T-helper 2 cell treated with Interferon-gamma antibody and Interleukin-4, amounts not matched to agents 100 ng/mL and 5 ng/mL, for 36 hours (primary cell): ENCODE measurements around the gene OTOR. TPM values are rescaled to one million over a fixed set of nuclear protein-coding genes. Genes with fewer than 3 reads are reported as not detected.

ENCODE experiments used
- intact Hi-C: fragments of 100-400 bp; cut with micrococcal nuclease; formaldehyde crosslinking; loops from one replicate; pipeline ENCODE4 v1.15.1; 2023
- total RNA-seq: library from RNA; stranded (reverse); gene quantifications from 2 replicates; pipeline ENCODE4 v1.2.3, GENCODE V29; 2022

Gene OTOR
- total RNA-seq, 1 donor from 2014 or later = not detected

DNA sequence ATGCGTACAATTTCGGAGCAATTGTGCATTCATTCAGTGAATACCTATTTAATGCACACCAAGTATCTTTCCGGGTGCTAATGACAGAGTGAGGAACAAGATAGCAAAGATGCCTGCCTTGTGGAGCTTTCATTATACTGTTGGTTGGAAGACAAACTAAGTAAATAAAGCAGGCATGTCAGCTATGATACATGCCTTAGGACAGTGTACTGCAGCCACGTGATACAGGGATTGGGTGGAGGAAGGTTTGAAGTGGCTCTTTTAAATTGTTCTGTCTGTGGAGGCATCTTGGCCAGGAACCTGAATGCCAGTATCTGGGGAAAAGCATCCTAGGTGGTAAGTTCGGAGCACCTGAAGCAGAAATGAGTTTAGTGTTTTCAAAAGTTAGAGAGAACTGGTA lies 3.0 kb upstream of the OTOR start:
- intact Hi-C loops = no loop called here

DNA sequence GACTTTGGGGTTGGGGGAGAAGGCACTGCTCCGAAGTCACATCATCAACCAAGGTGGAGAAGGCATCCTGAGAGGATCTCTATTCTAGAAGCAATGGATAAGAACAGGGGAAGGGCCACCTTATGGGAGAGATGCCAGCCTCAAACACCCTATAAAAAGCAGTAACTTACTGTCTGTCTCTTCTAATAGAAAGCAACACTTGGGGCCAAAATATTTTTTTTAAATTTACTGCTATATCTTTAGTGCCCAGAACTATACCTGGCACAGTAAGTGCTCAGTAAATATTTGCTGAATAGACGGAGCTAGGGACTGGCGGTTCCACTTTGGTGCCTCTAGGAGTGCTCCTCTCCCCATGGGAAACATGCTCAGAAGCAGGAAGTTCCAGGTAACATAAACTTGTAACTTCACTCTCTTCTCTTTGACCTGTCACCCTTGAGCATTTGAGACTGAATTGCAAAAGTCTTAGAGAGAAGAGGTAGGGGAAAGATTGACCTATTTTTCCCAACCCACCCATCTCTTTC lies 807 bp upstream of the OTOR start:
- intact Hi-C loops = no loop called here

DNA sequence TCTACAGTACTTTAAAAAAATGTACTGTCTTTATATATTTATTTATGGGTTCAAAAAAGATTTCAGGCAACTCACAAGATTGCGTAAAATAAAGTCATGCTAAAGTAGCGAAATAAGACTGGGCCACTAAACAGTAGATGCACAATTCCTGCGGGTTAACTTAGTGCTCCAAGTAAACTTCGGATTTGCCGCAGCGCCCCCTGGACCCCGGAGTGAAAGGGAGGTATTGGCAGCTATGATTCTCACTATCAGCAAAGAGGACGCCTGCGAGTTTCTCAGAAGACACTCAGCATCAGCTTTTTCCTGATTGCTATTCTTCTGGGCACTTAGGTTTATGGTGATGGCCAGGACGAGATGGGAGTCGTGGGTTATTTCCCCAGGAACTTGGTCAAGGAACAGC lies 1.4 kb downstream of the OTOR start:
- intact Hi-C loops = no loop called here

DNA sequence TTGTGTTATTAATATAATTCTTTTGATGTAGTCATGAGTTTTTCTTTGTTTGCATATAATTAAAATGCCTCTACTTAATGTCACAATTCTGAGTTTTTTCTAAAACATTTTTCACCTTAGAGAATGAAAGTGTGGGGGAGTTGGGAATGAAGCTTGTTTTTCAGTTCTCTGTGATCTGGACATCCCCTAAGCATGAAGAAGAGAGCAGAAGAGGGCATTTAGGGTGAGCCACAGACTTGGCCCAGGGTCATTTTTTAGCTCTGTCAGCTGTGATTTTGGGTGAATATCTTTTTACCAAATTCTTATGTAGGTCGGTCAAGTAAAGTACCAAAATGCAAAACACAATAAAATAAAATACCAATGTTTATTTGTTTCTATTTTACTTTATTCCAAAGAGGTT lies 3.9 kb downstream of the OTOR start:
- intact Hi-C loops = no loop called here

DNA sequence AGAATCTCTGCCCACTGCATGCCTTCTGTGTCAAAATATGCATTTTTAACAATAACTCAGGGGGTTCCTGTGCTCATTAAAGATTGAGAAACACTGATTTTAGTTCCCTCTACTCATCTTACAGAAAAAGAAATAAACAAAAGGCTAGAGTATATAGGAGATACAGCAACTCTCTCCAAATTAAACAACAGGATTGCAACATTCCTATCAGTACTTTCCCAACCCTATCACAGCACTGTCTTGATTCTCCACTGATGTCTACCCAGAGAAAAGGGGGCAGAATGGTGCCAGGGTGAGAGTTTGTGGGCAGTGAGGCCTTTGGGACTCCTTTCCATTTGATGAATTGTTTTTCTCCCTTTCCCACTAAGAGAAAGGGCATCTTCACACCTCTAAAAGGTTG lies 4.7 kb downstream of the OTOR start:
- intact Hi-C loops = no loop called here

- intact Hi-C loops = no loop called here
These were observed 10.5 kb downstream of the OTOR start for GRCh38 chr20:16758454-16759180.

DNA sequence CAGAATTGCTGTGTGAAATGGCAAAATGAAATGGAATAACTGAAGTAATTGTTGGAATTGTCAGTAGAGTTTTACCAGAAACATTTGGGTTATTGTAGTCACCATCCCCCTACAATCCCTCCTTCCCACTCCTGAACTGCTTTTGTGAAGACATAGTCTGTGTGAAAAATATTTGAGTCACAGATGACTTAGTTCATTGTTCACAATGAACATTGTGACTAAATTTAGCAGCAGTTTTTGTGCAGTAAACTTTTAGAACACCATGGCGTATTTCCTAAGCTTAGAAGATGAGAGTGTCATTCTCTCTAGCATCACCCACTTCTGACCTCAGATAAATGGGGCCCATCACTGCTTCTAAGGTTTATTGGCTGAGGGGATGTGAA lies 11.0 kb downstream of the OTOR start:
- intact Hi-C loops = no loop called here

DNA sequence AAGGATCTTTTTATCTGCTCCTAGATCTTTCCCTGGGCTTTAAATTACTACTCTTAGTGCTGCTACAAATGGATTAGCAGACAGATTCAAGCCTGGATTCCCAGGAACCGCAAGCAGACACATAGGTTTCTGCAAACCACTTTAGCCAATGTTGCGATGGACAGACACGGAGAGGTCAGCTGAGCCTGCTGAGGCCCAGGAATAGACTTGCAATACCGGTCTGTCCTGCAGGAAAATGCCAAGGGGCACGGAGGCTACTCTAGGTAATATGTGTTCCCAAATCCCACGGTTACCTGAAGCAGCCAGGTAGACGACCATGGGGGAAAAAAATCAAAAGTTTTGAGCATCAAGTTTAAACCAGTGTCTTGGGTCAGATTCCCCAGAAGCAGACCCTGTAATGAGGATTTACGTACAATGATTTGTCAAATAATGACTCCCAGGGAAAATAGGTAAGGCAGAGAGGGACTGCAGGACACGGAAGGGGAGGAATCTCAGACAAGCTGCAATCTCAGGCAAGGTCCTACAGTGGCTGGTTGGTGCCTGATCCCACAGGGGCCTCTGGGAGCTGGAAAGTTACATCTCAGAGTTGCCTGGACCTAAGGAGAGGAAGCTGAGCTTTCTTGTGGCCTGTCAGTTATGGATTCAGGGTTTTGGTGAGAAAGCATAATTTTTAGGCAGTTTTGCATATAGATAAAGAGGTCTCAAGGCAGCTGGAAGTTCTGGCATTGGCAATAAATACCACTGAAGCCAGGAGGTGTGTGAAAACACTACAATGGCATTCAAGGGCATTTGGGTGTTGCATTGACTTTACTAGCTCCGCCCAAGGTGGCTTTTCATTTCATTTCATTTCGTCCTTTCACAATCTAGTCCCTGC lies 12.5 kb downstream of the OTOR start:
- intact Hi-C loops = loop anchor here (1.0 to 5.0 kb wide), 4 partner anchors 30 to 1053 kb away; partner anchors contain the start of gene SNRPB2

GRCh38 chr20:16761305-16761829 lies 13.2 kb downstream of the OTOR start:
- intact Hi-C loops = loop anchor here (1.0 to 5.0 kb wide), 4 partner anchors 31 to 1054 kb away; partner anchors contain the start of gene SNRPB2

DNA sequence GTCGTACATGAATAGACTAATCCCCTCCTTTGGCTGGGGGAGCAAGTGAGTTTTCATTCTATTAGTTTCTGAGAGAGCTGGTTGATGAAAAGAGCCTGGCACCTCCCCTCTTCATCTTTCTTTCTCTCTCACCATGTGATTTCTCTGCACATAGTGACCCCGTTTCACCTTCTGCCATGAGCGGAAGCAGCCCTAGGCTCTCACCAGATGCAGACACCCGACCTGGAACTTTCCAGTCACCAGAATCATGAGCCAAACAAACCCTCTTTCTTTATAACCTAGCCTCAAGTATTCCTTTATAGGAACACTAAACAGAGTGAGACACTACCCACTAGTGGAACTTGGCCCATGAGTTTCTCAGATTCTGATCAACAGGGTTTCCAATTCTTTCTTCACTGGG lies 16.4 kb downstream of the OTOR start:
- intact Hi-C loops = loop anchor here (5.0 kb wide), 1 partner anchor 1057 kb away; no protein-coding TSS in a partner anchor

- intact Hi-C loops = no loop called here
These were observed 23.1 kb downstream of the OTOR start for GRCh38 chr20:16771213-16771612.

DNA sequence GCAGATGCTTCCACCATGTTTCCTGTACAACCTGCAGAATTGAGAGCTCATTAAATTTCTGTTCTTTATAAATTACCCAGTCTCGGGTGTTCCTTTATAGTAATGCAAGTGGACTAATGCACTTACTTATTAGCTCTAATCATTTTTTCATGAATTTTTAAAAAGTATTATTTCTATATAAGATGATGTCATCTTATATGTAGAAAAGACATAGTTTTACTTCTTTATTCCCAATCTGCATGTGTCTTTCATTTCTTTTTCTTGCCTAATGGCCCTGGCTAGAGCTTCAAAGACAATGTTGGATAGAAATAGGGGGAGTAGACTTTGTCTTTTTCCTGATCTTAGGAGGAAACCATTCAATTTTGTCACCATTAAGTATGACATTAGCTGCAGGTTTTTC lies 27.8 kb downstream of the OTOR start:
- intact Hi-C loops = no loop called here

DNA sequence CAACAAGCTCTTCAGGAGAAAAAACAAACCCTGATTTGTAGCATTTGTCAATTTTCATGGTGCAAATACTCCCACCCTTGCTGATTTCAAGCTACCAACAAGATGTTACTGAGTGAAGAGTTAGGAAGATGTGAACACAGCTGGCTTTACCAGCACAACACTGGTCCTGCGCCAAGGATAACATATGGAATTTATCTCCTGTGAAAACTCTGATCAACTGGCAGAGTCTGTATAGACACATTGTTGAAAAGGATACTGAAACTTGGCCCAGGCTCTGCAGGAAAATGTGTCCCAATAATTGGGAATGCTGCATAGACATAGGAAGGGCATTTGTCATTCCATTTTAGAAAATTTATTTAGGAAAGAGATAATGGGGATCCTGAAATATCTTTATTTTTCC lies 29.0 kb downstream of the OTOR start:
- intact Hi-C loops = no loop called here

DNA sequence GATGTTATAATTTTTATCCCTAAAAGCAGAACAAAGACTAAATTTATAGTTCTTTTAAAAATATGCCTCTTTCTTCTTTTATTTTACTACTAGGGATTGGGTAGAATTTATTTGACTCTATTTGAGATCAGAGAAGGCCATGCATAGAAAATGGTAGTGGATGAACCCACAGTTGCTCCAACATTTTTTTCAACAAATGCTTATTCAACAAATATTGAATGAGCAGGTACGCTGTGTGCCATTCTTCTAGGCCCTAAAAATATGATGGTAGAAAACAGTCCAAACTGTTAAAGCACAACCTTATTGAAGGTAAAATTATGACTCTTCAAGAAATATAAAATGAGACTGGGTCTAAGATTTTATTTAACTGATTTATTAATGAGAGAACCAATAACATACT lies 30.0 kb downstream of the OTOR start:
- intact Hi-C loops = no loop called here

- intact Hi-C loops = no loop called here
These were observed 33.3 kb downstream of the OTOR start for GRCh38 chr20:16781496-16781895.

DNA sequence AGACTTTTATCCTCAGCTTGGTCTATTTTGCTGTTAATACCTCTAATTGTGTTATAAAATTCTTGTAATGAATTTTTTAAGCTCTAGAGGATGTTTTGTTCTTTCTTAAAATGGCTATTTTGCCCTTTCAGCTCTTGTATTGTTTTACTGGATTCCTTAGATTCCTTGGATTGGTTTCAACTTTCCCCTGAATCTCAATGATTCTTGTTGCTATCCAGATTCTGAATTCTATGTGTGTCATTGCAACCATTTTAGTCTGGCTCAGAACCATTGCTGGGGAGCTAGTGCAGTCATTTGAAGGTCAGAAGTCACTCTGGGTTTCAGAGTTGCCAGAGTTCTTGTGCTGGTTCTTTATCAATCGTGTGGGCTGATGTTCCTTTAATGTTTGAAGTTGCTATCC lies 37.1 kb downstream of the OTOR start:
- intact Hi-C loops = no loop called here

Other genes starting within 250 kb of the OTOR start
- 7.9 and 8.0 TPM in 2 replicates for gene KIF16B, start 174.9 kb upstream of the OTOR start, total RNA-seq
- gene SNRPB2, start 18.3 kb upstream of the OTOR start, total RNA-seq = 125 and 127 TPM in 2 replicates